Measurements from ENCODE around the gene UBN1. TPM values are rescaled to one million over a fixed set of nuclear protein-coding genes. Genes with fewer than 3 reads are reported as not detected.

The UBN1 gene
- total RNA-seq, 4 donors from 2014 or later: 56.0 to 119 (median 62.2) TPM

- Histone ChIP-seq H3K36me3 (no peaks in the 10 kb centered on the region), H3K4me3 (no peak overlapping the region), H3K27me3 (no peaks in the 10 kb centered on the region), H3K9me3 (no peaks in the 10 kb centered on the region), H3K27ac (no peak overlapping the region), H3K4me1 (no peaks in the 10 kb centered on the region)
- DNase-seq: no peak
- TF ChIP-seq POLR2A (IDR thresholded peaks at IDR 0.05) (no peak), CTCF (IDR thresholded peaks at IDR 0.05) (no peak)
These were observed 57.0 kb downstream of the UBN1 start for GRCh38 chr16:4904108-4904941.

- Histone ChIP-seq H3K4me3 (no peak overlapping the region), H3K36me3 (no peaks in the 10 kb centered on the region), H3K9me3 (no peaks in the 10 kb centered on the region), H3K27ac (no peak overlapping the region), H3K4me1 (no peaks in the 10 kb centered on the region), H3K27me3 (no peaks in the 10 kb centered on the region)
- no peak for DNase-seq
- TF ChIP-seq CTCF (IDR thresholded peaks at IDR 0.05) (no peak), POLR2A (IDR thresholded peaks at IDR 0.05) (no peak)
These were observed 57.8 kb downstream of the UBN1 start for GRCh38 chr16:4904942-4905615.

- Histone ChIP-seq H3K36me3 (no peaks in the 10 kb centered on the region), H3K4me1 (no peaks in the 10 kb centered on the region), H3K4me3 (no peak overlapping the region), H3K27ac (no peak overlapping the region), H3K9me3 (no peaks in the 10 kb centered on the region), H3K27me3 (no peaks in the 10 kb centered on the region)
- TF ChIP-seq POLR2A (IDR thresholded peaks at IDR 0.05) (no peak), CTCF (IDR thresholded peaks at IDR 0.05) (no peak)
- DNase-seq: no peak
These were observed 61.6 kb downstream of the UBN1 start for GRCh38 chr16:4908854-4909401.

GRCh38 chr16:4909825-4910224, 62.5 kb downstream of the UBN1 start:
- H3K27me3 ChIP-seq: no peaks in the 10 kb centered on the region
- H3K27ac ChIP-seq: no peak overlapping the region
- no peaks in the 10 kb centered on the region for H3K36me3 ChIP-seq
- H3K4me3 ChIP-seq: no peak overlapping the region
- no peak for DNase-seq
- no peaks in the 10 kb centered on the region for H3K4me1 ChIP-seq
- TF ChIP-seq CTCF (IDR thresholded peaks at IDR 0.05) (no peak), POLR2A (IDR thresholded peaks at IDR 0.05) (no peak)
- H3K9me3 ChIP-seq: no peaks in the 10 kb centered on the region

- H3K36me3 ChIP-seq: no peaks in the 10 kb centered on the region
- no peaks in the 10 kb centered on the region for H3K4me1 ChIP-seq
- H3K9me3 ChIP-seq: no peaks in the 10 kb centered on the region
- TF ChIP-seq CTCF (IDR thresholded peaks at IDR 0.05) (no peak), POLR2A (IDR thresholded peaks at IDR 0.05) (no peak)
- no peak for DNase-seq
- no peak overlapping the region for H3K4me3 ChIP-seq
- no peak overlapping the region for H3K27ac ChIP-seq
- H3K27me3 ChIP-seq: no peaks in the 10 kb centered on the region
These were observed 63.5 kb downstream of the UBN1 start for GRCh38 chr16:4910828-4911227.

All from Peyer's patch (tissue), 4 donors.